ENCODE results near the gene KHDRBS2.

DNA sequence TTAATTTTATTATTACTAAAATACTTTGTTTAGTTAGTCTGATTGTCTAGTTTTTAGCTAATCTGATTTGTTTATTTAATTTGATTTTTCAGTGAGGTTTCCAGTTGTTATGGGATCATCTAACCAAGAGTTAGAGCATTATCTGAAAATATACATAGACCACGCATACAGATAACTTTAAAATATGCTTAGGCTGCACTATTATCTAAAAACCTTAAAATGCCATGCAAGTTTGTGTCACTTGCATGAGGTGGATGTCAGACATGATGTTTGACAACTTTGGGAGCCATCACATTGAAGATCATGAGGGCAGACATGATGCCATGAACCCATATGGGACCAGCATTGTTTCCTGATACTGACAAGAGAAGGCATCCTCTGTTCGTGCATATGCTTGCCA is 610.3 kb downstream of the KHDRBS2 start:
- TF ChIP-seq, protein P1, sequence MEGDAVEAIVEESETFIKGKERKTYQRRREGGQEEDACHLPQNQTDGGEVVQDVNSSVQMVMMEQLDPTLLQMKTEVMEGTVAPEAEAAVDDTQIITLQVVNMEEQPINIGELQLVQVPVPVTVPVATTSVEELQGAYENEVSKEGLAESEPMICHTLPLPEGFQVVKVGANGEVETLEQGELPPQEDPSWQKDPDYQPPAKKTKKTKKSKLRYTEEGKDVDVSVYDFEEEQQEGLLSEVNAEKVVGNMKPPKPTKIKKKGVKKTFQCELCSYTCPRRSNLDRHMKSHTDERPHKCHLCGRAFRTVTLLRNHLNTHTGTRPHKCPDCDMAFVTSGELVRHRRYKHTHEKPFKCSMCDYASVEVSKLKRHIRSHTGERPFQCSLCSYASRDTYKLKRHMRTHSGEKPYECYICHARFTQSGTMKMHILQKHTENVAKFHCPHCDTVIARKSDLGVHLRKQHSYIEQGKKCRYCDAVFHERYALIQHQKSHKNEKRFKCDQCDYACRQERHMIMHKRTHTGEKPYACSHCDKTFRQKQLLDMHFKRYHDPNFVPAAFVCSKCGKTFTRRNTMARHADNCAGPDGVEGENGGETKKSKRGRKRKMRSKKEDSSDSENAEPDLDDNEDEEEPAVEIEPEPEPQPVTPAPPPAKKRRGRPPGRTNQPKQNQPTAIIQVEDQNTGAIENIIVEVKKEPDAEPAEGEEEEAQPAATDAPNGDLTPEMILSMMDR (conservative IDR thresholded peaks at IDR 0.05 in 1 of 2, IDR thresholded peaks at IDR 0.05 in 1 of 2; ENCODE audit: low read depth in 1 of 2, low read length in 2 of 2): no peak
- TF ChIP-seq EZH2 (IDR thresholded peaks at IDR 0.05; ENCODE audit: low read length, missing control alignments): no peak

Measured in fibroblast of lung (primary cell).